Aorta (tissue), 5 donors: Measurements from ENCODE around the gene CTNNAL1. TPM values are rescaled to one million over a fixed set of nuclear protein-coding genes. Genes with fewer than 3 reads are reported as not detected.

Experiments
- ATAC-seq: fragments of 200-7000 bp; cut with Tn5 transposase; one replicate; pipeline ENCODE4 v1.9.1; 2022; ENCODE audit warnings: moderate library complexity; ENCODE audit not compliant: low FRiP score
- DNase-seq, 2 donors: peaks; one replicate each; pipeline ENCODE4 v3.0.0-alpha.2; 2020
- H3K27ac ChIP-seq, 2 donors: one replicate each; pipeline ENCODE4 v1.5.1; 2013; ENCODE audit warnings: low read length in 2 of 2, mild to moderate bottlenecking in 2 of 2, moderate library complexity in 2 of 2, control low read depth in 1 of 2, inconsistent platforms in 1 of 2, low read depth in 1 of 2
- H3K27me3 ChIP-seq, 2 donors: one replicate each; pipeline ENCODE4 v1.6.1; 2013; ENCODE audit warnings: control low read depth in 1 of 2, low read length in 1 of 2, mild to moderate bottlenecking in 1 of 2, moderate library complexity in 1 of 2; ENCODE audit not compliant: insufficient read depth in 2 of 2, control insufficient read depth in 1 of 2
- H3K36me3 ChIP-seq, 2 donors: one replicate each; pipeline ENCODE4 v1.6.1; 2013; ENCODE audit warnings: control low read depth in 1 of 2, low read length in 1 of 2, mild to moderate bottlenecking in 1 of 2; ENCODE audit not compliant: insufficient read depth in 2 of 2, control insufficient read depth in 1 of 2
- H3K4me1 ChIP-seq, 2 donors: one replicate each; pipeline ENCODE4 v1.6.1; 2013; ENCODE audit warnings: low read length in 2 of 2, control low read depth in 1 of 2, mild to moderate bottlenecking in 1 of 2, moderate library complexity in 1 of 2; ENCODE audit not compliant: insufficient read depth in 2 of 2, control insufficient read depth in 1 of 2
- H3K4me3 ChIP-seq, 2 donors: one replicate each; pipeline ENCODE4 v1.5.1; 2013; ENCODE audit warnings: low read length in 2 of 2, control low read depth in 1 of 2, mild to moderate bottlenecking in 1 of 2
- H3K9me3 ChIP-seq: one replicate; pipeline ENCODE4 v1.6.1; 2013; ENCODE audit warnings: mild to moderate bottlenecking, low read length; ENCODE audit not compliant: control insufficient read depth
- WGBS, 2 donors: extraction: QIAGEN DNeasy Blood & Tissue Kit; methylation state at CpG; one replicate each; pipeline ENCODE4 v1.1.7; 2013; 5-methylcytosine and 5-hydroxymethylcytosine counted together
- intact Hi-C, 2 donors: fragments of 100-400 bp; cut with DNase I; formaldehyde crosslinking; loops; one replicate each; pipeline versions ENCODE4 v1.14.2 to v1.15.0; 2022
- polyA plus RNA-seq, 2 donors: library from polyadenylated mRNA; stranded (reverse); fragments of 200-250 nt; gene quantifications; one replicate each; pipeline ENCODE4 v1.2.3, GENCODE V29; 2013
- total RNA-seq, 2 donors: library from RNA; stranded (reverse); fragmentation: NEBNext Ultra II Directional; extraction: Animal tissue kit (Norgen Biotek cat#: 25700); gene quantifications; one replicate each; pipeline ENCODE4 v1.2.1, GENCODE V29; 2021
- donor health status: healthy with polysubstance abuse.
- donor health status: Bipolar disorder and iron deficiency.
- donor health status: DM: no; HTN: no; CAD: no.
- donor health status: DM: no; HTN: no; CAD: no.
- donor health status: DM: yes; HTN: yes; CAD: no.

CTNNAL1 gene
- total and polyA plus RNA-seq, 4 donors = 41.5 to 72.4 (median 51.6) TPM

DNA sequence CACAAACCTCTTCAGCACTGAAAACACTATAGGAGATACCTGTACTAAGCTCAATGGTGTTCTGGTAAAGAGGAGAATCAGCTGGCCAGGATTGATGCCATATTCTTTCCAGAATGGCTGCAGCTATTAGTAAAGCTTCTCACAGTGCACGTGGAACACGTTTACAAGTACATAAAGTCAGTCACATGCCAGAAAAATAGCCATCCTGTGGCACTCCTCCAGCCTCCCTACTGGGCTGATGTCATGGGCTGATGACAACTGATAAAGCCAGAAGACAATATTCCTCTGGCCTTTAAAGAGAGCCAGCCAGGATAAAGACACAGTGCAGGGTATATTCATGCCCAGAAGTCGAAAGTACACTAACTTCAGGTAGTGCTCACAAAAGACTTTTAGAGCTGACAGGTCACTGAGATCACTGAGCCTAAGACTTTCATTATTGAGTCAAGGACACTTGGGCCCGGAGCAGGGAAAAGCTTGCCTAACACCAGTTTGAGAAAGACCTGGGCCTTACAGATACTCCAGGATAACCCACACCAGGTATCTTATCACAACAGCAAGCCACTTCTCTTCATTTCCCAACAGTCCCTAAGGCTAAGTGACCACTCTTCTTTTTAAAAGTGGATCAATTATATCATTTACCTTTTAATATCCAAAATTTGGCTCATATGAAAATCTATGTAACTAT is 49.7 kb downstream of the CTNNAL1 start:
- DNase-seq (no peak), ATAC-seq (no peak)
- Histone ChIP-seq H3K4me3 (no peak overlapping the region), H3K27me3 (no peaks in the 10 kb centered on the region), H3K27ac (no peak overlapping the region), H3K36me3 (peaks cover 0 to 4% of the 10 kb centered on the region in 2 donors), H3K4me1 (peaks cover 2 to 4% of the 10 kb centered on the region in 2 donors), H3K9me3 (no peaks in the 10 kb centered on the region)
- WGBS, 2 donors = 68 to 71% methylated on average over 4 of the region's 4 CpGs
- intact Hi-C loops = loop anchor here in 1 of 2 donors (10.0 kb wide), 1 partner anchor 59 kb away; no protein-coding TSS in a partner anchor

GRCh38 chr9:108961151-108961550 is 52.1 kb downstream of the CTNNAL1 start:
- WGBS, 2 donors = 93 to 95% methylated on average over 2 of the region's 2 CpGs
- Histone ChIP-seq H3K36me3 (peaks cover 0 to 4% of the 10 kb centered on the region in 2 donors), H3K9me3 (no peaks in the 10 kb centered on the region), H3K4me1 (no peaks in the 10 kb centered on the region), H3K4me3 (no peak overlapping the region), H3K27ac (no peak overlapping the region), H3K27me3 (no peaks in the 10 kb centered on the region)
- intact Hi-C loops = loop anchor here in 1 of 2 donors (10.0 kb wide), 1 partner anchor 56 kb away; no protein-coding TSS in a partner anchor
- no peak for DNase-seq
- no peak for ATAC-seq

- Histone ChIP-seq H3K4me3 (no peak overlapping the region), H3K27me3 (no peaks in the 10 kb centered on the region), H3K27ac (no peak overlapping the region), H3K9me3 (no peaks in the 10 kb centered on the region), H3K4me1 (no peaks in the 10 kb centered on the region), H3K36me3 (peaks cover 0 to 4% of the 10 kb centered on the region in 2 donors)
- WGBS, 2 donors = 69% methylated on average over 6 of the region's 6 CpGs
- no peak for ATAC-seq
- DNase-seq = no peak
- intact Hi-C loops = loop anchor here in 1 of 2 donors (10.0 kb wide), 1 partner anchor 56 kb away; no protein-coding TSS in a partner anchor
Measured at GRCh38 chr9:108960331-108960730, 53.0 kb downstream of the CTNNAL1 start.

- no peaks in the 10 kb centered on the region for H3K9me3 ChIP-seq
- no peak overlapping the region for H3K4me3 ChIP-seq
- no peaks in the 10 kb centered on the region for H3K4me1 ChIP-seq
- intact Hi-C loops = loop anchor here in 1 of 2 donors (10.0 kb wide), 1 partner anchor 772 kb away; no protein-coding TSS in a partner anchor
- no peaks in the 10 kb centered on the region for H3K27me3 ChIP-seq
- no peaks in the 10 kb centered on the region for H3K36me3 ChIP-seq
- H3K27ac ChIP-seq = no peak overlapping the region
- DNase-seq (no peak), ATAC-seq (no peak)
Measured at GRCh38 chr9:108956631-108957026, 56.7 kb downstream of the CTNNAL1 start.

DNA sequence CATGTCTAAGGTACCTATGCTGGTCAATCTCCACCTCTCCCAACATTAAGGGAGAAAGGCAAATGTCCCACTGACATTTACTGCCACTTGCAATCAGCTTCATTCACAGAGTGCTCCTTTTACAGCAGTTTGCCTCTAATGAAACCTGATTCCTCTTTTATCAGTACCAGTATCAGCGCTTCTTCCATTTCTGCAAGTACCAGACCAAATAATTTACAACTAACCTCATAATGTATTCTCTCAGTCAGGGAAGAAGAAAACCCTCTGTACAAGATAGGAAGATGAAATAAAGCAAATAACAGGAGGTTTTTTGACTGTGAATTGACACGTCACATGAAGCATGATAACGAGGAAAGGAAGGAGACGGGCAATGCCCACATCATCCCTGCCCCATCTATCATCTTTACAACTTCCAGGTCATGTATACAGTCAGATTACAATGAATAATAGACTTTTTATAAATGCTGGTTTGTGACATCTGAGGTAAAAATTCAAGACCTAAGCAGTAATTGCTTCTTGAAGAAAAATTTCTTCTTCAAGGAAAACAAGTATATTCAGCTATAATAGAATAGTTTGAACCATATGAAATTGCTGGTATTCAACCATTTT is 57.2 kb downstream of the CTNNAL1 start:
- DNase-seq (no peak), ATAC-seq (no peak)
- Histone ChIP-seq H3K4me3 (no peak overlapping the region), H3K27ac (no peak overlapping the region), H3K36me3 (no peaks in the 10 kb centered on the region), H3K9me3 (no peaks in the 10 kb centered on the region), H3K4me1 (no peaks in the 10 kb centered on the region), H3K27me3 (no peaks in the 10 kb centered on the region)
- 90% methylated on average over 4 of the region's 4 CpGs for WGBS, 2 donors
- intact Hi-C loops = loop anchor here in 1 of 2 donors (10.0 kb wide), 1 partner anchor 771 kb away; no protein-coding TSS in a partner anchor

GRCh38 chr9:108953983-108954574 is 59.2 kb downstream of the CTNNAL1 start:
- H3K4me3 ChIP-seq = no peak overlapping the region
- H3K36me3 ChIP-seq = no peaks in the 10 kb centered on the region
- no peaks in the 10 kb centered on the region for H3K4me1 ChIP-seq
- intact Hi-C loops = loop anchor here (5.0 to 10.0 kb wide), 2 partner anchors 769 to 1312 kb away; no protein-coding TSS in a partner anchor
- ATAC-seq = peak; percentile 69
- H3K9me3 ChIP-seq = no peaks in the 10 kb centered on the region
- DNase-seq = no peak
- WGBS, 2 donors = 0 to 1% methylated on average over 3 of the region's 3 CpGs
- H3K27me3 ChIP-seq = no peaks in the 10 kb centered on the region
- H3K27ac ChIP-seq = no peak overlapping the region

GRCh38 chr9:108951578-108951977 is 61.7 kb downstream of the CTNNAL1 start:
- 82 to 87% methylated on average over 2 of the region's 2 CpGs for WGBS, 2 donors
- H3K4me3 ChIP-seq = no peak overlapping the region
- no peaks in the 10 kb centered on the region for H3K36me3 ChIP-seq
- no peaks in the 10 kb centered on the region for H3K27me3 ChIP-seq
- ATAC-seq = no peak
- H3K27ac ChIP-seq = no peak overlapping the region
- H3K4me1 ChIP-seq = no peaks in the 10 kb centered on the region
- no peaks in the 10 kb centered on the region for H3K9me3 ChIP-seq
- no peak for DNase-seq
- intact Hi-C loops = loop anchor here (5.0 to 10.0 kb wide), 2 partner anchors 767 to 1309 kb away; no protein-coding TSS in a partner anchor

DNA sequence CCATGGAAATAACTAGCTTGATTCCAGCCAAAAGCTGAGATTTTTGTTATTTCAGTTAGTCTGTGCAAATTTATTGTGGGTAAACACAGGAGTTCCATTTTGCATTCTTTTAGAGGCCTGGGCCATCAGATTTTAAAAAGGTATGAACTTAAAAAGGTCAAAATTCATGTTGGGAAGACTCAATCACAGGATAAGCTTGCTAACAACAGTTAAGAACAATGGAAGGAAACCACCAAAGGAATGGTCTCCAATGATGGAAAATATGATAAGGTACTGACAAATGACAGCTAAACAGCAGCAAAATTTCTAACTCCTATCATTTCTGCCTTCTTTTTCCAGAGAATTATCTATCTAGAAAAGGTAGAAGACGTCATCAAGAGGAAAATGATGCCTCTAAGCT is 63.1 kb downstream of the CTNNAL1 start:
- no peak overlapping the region for H3K27ac ChIP-seq
- intact Hi-C loops = loop anchor here (5.0 to 10.0 kb wide), 2 partner anchors 765 to 1308 kb away; no protein-coding TSS in a partner anchor
- WGBS, 2 donors = 93 to 95% methylated on average over 1 of the region's 1 CpG
- DNase-seq = no peak
- no peak for ATAC-seq
- H3K4me1 ChIP-seq = no peaks in the 10 kb centered on the region
- no peak overlapping the region for H3K4me3 ChIP-seq
- no peaks in the 10 kb centered on the region for H3K9me3 ChIP-seq
- no peaks in the 10 kb centered on the region for H3K36me3 ChIP-seq
- H3K27me3 ChIP-seq = no peaks in the 10 kb centered on the region
